Measurements from ENCODE around the gene HLA-DQB1.

GRCh38 chr6:32643904-32644303 is 22.6 kb downstream of the HLA-DQB1 start:
- TF ChIP-seq CTCF (conservative IDR thresholded peaks at IDR 0.05 in 1 of 2, IDR thresholded peaks at IDR 0.05 in 1 of 2; ENCODE audit: low read depth in 1 of 2, low read length in 2 of 2): no peak
- TF ChIP-seq EZH2 (IDR thresholded peaks at IDR 0.05; ENCODE audit: low read length, missing control alignments): no peak

All from fibroblast of lung (primary cell).